Stimulated activated CD4-positive, alpha-beta T cell treated with anti-CD3 and anti-CD28 coated beads, Interleukin-12 subunit alpha, Interleukin-12 subunit beta, amount 100 ng/mL, for 24 hours (primary cell): ENCODE measurements around the gene CNOT3.
"Not testable (repeated sequence)": the region's sequence is repeated elsewhere in the genome, so short reads cannot be mapped to it uniquely, and the experiment has no call there.

Experiments used
- DNase-seq, 2 experiments: peaks; one replicate each; pipeline ENCODE4 v3.0.0-alpha.2; 2020; ENCODE audit warnings: low read depth in 2 of 2

The CNOT3 gene

DNA sequence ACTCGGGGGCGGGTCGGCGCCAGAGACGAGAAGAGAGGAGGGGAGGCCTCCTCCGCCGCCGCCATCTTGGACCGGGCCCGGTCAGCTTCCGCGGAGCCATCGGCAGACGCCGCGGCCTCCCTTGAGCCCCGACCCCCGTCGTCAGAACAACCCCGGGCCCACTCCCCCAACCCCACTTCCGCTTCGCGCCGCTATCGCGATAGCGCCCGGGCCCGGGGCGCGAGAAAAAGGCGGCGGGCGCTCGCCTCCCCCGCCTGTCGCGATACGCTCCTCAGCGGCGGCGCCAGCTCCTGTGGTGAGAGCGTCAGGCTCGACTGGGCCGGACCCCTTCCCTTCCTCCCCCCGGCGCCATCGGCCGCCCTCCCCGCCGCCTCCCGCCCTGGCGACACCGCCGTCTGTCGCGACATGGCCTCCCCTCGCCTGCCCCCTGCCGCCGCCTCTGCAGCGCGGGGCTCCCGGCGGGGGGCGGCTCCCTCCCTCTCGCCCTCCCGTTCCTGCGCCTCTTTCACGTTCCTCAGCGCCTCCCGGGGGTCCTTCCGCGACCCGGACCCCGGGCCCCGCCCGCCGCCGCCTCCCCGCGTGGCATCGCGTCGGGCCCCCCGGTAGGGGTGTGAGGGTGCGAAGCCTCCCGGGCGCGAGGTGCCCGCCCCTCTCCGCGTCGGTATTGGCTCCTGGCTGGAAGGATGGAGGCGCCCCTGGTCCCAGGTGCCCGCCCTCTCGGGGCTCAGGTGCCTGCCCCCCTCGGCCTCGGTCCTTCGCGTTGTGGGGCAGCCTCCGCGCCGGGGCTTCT, at the start of gene CNOT3:
Gene CNOT3 (plus strand): TSS at position 64 of the 790 bp plus-strand sequence. CDS start 5,217 bp downstream, outside the sequence.
- DNase-seq: no peak

DNA sequence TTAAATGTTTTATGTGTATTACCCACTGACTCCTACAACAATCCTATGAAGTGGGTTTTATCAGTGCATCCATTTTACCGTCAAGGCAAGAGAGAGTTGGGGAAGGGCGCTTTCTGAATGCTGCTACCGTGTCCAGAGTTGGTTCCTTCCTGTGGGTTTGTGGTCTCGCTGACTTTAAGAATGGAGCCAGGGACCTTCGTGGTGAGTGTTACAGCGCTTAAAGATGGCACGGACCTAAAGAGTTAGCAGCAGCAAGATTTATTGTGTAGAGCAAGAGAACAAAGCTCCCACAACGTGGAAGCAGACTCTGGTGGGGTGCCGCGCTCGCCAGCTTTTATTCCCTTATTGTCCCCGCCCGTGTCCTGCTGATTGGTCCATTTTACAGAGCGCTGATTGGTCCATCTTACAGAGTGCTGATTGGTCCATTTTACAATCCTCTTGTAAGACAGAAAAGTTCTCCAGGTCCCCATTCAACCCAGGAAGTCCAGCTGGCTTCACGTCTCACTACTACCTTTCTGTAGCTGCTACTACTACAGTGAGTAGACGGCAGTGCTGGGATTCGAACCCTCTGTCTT, 43.0 kb upstream of the CNOT3 start:
- no peak for DNase-seq

DNA sequence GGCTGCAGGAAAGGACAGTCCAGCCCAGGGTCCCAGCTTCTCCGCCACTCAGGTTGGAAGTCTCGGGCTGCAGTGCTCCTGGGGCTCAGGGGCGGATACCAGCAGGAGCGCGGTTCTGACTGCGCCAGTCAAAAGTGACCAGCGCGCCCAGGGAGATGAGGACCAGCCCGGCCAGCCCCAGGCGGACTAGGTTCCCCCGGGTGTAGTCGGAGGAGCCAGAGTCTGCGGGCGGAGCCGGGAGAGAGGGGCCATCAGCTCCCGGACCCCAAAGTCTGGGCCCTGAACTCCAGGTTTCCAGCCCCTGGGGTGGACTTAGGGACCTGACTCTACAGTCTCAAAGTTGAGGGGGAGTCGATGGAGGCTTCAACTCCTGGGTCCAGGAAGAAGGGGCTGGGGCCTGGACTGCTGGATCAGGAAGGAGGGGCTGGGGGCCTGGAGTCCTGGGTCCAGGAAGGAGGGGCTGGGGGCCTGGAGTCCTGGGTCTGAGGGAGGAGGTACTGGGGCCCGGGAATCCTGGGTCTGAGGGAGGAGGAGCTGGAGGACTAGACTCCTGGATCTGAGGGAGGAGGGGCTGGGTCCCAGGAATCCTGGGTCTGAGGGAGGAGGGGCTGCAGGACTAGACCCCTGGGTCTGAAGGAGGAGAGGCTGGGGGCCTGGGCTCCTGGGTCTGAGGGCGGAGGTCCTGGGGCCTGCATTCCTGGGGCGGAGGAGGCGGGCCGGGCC, 42.3 kb upstream of the CNOT3 start:
- DNase-seq: no peak

DNA sequence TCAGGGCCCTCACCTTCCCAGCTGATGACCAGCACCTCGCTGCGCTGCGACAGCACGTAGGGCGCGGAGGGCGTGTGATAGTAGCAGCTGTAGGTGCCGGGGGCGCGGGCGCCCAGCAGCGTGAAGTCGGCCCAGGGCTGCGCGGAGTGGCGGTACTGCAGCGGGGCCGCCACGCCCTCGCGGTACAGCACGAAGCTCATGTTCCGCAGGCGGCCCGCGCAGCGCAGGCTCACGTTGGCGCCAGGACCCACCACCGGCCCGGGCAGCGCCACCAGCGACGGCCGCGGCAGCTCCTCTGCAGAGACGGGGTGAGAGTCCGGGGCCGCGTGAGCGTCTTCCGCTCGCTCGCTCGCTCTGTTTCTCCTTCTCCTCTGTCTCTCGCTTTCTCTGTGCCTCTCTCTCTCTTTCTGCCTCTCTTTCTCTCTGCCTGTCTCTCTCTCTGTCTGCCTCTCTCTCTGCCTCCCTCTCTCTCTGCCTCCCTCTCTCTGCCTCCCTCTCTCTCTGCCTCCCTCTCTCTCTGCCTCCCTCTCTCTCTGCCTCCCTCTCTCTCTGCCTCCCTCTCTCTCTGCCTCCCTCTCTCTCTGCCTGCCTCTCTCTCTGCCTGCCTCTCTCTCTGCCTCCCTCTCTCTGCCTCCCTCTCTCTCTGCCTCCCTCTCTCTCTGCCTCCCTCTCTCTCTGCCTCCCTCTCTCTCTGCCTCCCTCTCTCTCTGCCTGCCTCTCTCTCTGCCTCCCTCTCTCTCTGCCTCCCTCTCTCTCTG, 41.5 kb upstream of the CNOT3 start:
- peak in 1 of 2 experiments; percentile 32 for DNase-seq

DNA sequence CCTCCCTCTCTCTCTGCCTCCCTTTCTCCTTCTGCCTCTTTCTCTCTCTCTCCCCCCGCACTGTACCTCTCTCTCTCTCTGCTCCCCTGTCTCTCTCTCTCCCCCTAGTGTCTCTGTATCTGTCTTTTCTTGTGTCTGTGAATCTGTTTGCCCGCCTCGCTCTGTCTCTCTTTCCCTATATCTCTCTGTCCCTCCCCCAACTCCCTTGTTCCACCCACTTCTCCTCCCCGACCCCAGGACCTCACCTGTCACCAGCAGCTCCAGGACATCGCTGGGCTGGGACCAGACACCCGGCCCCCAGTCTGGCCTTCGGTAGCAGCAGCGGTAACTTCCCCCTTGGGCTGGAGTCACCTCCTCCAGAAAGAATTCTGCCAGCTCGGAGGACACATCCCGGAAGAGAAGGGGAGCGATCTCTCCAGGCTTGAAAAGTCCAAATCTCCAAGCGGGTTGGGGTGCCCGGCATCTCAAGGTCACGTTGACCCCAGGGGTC, 40.9 kb upstream of the CNOT3 start:
- no peak for DNase-seq

DNA sequence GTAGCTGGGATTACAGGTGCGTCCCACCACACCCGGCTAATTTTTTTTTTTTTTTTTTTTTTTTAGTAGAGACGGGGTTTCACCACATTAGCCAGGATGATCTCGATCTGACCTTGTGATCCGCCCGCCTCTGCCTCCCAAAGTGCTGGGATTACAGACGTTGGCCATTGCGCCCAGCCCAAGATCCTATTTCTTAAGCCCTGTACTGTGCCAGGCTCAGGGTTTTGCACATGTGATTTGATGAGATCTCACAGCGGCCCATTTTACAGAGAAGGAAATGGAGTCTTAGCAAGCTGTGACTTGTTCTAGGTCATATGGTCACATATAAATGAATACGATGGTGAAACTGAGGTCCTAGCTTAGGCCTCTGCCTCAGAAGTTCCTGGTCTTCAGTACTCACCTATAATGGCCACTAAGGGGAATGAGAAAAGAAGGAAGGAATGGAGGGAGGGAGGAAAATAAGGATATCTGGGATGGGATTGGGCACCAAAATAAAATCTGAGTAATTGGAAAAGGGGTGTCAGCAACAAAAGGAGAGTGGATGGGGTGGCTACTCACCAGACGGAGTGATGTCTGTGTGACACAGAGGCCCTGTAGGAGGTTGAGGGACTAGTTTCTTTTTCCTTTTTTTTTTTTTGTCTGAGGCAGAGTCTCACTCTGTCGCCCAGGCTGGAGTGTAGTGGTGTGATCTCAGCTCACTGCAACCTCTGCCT, 38.2 kb upstream of the CNOT3 start:
- no peak for DNase-seq

DNA sequence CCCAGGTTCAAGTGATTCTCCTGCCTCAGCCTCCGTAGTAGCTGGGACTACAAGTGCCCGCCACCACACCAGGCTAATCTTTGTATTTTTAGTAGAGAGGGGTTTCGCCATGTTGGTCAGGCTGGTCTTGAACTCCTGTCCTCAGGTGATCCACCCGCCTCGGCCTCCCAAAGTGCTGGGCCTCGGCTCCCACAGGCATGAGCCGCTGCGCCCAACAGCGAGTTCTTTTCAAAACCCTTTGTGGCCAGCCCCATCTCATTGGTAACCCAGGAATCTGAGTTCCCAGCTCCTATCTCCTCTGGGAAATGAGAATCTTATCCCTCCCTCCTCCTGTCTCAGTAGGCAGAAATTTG, 37.7 kb upstream of the CNOT3 start:
- not testable (repeated sequence) for DNase-seq

DNA sequence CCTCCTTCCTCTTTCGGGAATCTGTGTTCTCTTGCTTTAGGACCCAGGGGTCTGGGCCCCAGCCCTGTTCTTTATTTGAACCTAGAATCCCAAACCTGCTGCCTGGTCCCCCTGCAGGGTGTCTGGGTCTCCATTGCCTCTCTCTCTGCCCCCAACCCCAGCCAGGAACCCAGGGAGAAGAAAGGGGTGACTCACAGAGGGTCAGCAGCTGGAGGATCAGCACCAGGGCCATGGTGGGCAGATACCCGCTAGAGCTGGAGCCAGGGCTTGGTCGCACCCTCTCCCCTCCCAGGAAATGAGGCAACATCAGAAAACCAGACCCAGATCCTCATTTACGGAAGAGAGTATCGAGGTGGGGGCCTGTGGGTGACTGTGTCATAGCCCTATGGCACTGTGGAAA, 37.0 kb upstream of the CNOT3 start, which contains the start of gene OSCAR:
Gene OSCAR (minus strand): TSS at position 243 of the 400 bp plus-strand sequence. CDS start 11 bp downstream, at position 232.
- no peak for DNase-seq

DNA sequence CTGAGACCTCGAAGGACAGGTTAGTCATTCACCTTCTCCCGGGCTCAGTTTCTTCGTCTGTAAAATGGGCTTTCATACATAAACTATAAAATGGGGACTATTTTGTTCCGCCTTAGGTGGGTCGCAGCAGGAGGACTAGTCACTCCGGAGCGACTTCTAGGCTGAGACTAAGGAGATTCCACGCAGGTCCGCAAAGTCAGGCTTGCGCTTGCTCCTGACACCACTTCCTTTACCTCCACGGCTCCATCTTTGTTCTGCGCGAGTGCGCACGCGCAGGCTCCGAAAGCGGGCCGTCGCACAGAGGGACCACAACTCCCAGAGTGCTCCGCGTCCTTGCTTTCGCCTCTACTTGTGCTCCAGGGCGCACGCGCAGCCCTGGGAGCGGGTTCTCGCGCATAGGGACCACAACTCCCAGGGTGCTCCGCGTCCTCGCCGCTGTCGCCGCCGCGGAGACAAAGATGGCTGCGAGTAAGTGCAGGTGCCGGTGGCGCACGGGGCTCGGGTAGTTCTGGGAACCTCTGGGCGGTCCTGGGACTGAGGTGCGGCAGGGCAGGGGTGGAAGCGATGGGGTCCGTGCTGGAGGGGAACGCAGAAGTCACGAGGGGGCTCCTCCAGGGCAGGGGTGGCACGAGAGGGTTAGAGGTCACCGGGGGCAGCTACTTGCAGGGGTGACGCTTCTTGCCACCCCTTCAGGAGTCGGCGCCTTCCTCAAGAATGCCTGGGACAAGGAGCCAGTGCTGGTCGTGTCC, 35.0 kb upstream of the CNOT3 start, which contains the start of gene NDUFA3:
Gene NDUFA3 (plus strand): TSS at position 435 of the 749 bp plus-strand sequence. CDS start 24 bp downstream, at position 459.
- DNase-seq: peak; percentile 93 to 94

DNA sequence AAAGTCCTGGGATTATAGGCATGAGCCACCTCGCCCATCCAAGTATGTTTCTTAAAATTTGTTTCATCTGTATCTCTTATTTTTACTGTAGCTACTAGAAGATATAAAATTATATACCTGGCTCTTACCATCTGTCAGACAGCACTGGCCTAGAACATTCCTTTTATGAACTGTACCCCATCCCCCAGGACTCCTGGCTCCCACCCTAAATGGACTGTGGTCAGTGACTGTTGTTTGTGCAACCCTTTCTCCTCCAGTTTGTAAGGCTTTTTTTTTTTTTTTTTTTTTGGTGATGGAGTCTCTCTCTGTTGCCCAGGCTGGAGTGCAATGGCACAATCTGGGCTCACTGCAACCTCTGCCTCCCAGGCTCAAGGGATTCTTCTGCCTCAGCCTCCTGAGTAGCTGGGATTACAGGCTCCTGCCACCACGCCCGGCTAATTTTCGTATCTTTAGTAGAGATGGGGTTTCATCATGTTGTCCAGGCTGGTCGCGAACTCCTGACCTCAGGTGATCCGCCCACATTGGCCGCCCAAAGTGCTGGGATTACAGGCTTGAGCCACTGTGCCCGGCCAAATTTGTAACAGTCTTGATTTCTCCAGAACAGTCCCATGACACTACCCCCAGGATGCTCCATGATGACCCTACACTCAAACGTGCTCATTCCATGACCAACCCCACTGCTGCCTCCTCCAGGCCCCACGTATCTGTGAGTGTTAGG, 32.4 kb upstream of the CNOT3 start:
- DNase-seq: no peak

DNA sequence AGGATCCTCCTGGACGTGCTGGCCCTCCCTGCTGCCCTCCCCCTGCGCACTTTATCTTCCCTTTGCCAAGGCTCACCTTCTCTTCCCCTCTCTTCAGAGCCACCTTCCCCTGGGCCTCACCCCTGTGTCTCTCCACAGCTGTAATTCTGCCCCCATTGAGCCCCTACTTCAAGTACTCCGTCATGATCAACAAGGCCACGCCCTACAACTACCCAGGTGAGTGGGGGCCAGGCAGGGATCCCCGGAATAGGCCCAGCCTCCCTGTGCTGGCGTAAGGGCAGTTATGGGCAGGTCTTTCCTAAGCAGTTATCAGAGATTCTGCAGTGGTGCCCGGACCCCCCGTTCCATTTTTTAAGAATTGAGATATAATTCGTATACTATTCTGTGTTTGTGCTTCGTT, 31.8 kb upstream of the CNOT3 start:
- DNase-seq: no peak

DNA sequence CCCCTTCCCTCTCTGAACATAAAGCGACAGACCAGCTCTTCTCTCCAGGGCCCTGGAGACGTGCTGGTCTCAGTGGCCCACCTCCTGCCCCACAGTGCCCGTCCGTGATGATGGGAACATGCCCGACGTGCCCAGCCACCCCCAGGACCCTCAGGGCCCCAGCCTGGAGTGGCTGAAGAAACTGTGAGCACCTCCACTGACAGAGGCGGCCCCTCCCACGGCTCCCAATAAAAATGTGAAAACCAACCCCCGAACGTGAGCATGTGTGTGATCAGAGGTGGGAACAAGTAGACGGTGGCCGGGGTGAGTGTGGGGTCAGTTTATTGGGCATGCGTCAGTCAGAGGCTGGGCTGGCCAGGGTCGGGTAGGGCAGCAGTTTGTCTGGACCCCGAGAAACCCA, 30.8 kb upstream of the CNOT3 start:
- DNase-seq: no peak

DNA sequence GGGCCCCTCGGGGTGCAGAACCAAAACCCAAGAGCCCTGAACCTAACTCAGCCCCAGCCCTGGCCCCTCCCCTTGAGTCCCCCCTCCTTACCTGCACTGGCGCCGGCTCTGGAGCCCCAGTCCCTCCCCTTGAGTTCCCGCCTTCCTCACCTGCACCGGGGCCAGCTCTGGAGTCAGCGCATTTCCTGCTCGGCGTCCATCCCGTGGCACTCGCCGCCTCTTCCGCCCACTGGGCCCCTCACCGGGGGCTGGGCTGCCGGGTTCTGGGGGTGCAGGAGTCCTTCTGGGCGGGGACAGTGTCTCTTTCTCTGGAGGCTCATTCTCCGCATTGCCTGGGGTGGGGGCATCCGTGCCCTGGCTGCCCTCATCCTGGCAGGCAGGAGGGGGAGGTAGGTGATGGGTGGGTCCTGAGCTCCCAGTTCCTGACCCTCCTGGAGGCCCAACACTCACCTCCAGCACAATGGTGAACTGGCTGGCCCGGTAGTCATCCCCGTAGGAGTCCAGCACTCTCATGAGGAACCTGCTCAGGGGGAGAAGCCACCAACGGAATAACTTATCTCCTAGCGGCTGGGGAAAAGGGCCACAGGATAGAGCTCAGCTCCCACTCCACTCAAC, 29.6 kb upstream of the CNOT3 start:
- no peak for DNase-seq

DNA sequence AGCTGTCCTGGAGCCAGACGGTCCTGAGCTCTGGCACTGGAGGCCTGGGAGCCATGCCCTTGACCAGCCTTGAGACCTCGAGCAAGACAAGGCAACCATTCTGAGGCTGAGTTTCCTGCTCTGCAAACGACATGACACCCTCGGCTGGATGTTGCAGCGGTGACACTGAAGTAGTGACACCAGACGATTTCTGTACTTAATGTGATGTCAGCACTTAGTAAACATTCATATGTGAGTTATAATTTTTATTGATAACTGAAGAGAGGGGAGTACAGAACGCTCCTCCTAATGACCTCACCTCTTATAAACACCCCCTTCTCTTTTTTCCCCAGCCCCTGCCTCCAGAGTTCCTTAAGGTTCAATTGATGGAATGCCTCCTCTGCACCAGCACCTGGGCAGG, 29.1 kb upstream of the CNOT3 start:
- DNase-seq: no peak

DNA sequence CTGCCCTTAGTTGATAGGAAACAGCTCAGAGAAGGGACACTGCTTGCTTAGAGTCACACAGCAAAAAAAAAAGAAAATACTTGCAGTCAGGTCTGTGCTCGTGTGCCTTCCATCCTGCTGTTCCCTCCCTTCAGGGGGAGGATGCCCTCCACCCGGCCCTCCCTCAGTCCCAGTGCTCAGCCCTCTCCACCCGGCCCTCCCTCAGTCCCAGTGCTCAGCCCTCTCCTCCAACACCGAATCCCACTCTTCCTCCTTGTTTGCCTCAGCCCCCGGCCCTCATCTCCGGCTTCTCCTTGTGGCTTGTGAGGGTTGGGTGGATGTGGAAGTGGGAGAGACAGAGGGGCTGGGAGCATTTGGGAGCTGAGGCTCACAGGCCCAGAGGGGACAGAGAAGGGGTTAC, 27.9 kb upstream of the CNOT3 start:
- no peak for DNase-seq

DNA sequence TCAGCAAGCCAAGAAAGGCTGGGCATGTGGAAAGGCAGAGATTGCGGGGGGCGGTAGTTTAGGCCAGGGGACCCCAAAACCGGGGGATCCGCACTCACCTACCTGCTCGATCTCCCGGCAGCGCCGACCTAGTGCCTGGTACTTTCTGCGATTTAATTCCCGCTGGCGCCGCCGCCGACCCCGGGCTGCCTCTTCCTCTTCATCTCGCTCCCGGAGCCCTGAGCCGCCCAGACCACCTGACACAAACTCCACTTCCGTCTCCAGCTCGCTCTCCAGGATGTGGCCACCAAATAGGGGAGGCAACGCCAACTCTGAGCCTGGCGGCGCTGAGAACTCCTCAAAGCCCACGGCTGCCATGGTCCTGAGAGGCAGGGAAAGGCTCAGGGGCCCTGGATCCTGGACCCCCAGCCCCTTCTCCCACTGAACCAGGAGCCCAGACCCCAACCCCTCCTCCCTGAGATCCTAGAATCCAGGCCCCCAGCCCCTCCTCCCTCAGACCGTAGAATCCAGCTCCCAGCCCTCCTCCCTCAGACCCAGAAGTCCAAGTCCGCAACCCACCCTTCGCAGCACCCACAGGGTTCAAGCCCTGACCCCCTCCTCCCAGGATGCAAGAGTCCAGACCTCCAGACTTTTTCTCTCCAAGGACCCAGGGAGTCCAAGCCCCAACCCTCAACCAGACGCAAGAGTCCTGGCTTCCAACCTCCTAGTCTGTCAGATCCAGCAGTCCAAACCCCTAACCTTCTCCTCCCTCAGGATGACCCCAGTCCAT, 23.0 kb upstream of the CNOT3 start:
- no peak for DNase-seq

DNA sequence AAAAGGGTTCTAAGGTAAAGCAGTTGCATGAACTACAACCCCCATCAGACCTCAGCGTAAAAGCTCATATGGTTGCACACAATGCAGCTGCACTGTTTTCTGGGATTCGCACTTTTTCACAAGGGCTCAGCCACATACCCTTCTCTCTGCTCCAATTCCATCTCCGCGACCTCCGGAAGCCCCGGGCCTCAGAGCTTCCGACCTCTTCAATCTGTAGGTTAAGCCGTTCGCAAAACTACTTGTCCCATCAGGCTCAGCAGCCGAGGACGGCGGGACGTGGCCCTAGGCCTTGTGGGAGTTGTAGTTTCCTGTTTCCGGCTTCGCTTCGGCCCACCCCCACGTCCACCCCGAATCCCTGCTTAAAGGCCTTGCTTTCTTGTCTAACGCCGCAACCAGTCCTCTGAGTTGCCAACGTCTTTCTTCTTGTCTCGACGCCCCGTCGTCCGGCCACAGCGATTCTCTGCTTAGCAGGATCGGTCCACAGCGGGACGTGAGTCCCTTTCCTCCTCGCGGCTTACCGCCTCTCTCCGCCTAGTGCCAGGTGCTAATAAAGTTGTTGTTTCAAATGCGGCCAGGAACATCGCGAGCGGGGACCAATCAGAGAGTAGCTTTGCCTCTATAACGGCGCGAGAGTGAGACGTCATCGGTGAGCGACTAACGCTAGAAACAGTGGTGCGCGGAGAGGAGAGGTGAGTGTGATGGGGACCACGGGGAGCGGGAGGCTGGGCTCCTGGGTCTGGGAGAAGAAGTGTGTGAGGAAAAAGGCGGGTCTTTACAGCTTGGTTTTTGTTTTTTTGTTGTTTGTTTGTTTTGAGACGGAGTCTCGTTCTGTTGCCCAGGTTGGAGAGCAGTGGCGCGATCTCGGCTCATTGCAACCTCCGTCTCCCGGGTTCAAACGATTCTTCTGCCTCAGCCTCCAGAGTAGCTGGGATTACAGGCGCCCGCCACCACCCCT, 22.2 kb upstream of the CNOT3 start, which contains the start of the genes PRPF31 and TFPT:
Gene PRPF31 (plus strand): TSS at position 646 of the 955 bp plus-strand sequence. CDS start 2,525 bp downstream, outside the sequence.
Gene TFPT (minus strand): TSS at position 549 of the 955 bp plus-strand sequence. CDS start 388 bp downstream, at position 161.
- peak; percentile 94 to 97 for DNase-seq
